ENCODE data around the gene UCP1.
A peak's percentile ranks its signal among the peaks of the same experiment; 100 is the strongest.

Gene UCP1

DNA sequence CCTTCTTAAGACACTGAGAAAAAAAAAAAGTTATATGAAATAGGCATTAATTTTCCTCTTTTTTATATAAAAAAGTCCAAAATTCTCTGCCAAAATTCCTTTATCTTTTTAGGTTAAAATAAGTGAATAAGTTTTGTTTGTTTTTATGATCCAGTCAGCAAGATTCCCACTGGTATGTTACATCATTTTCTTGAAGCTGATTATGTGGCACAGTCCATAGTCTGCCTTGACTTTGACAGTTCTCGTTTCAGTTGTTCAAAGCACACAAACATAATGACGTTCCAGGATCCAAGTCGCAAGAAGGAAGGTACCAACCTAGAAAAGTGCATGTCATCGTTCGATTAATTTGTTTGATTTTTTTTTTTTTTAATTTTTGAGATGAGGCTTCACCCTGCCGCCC, 9.1 kb downstream of the UCP1 start:
- DNase-seq (ENCODE audit: low read depth): no peak
- TF ChIP-seq, protein P1, sequence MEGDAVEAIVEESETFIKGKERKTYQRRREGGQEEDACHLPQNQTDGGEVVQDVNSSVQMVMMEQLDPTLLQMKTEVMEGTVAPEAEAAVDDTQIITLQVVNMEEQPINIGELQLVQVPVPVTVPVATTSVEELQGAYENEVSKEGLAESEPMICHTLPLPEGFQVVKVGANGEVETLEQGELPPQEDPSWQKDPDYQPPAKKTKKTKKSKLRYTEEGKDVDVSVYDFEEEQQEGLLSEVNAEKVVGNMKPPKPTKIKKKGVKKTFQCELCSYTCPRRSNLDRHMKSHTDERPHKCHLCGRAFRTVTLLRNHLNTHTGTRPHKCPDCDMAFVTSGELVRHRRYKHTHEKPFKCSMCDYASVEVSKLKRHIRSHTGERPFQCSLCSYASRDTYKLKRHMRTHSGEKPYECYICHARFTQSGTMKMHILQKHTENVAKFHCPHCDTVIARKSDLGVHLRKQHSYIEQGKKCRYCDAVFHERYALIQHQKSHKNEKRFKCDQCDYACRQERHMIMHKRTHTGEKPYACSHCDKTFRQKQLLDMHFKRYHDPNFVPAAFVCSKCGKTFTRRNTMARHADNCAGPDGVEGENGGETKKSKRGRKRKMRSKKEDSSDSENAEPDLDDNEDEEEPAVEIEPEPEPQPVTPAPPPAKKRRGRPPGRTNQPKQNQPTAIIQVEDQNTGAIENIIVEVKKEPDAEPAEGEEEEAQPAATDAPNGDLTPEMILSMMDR (IDR thresholded peaks at IDR 0.05; ENCODE audit: control insufficient read depth, insufficient read depth, low read depth, low read length, missing control alignments): no peak
- H3K4me3 ChIP-seq (ENCODE audit: control insufficient read depth, low read depth, low read length): no peak overlapping the region

DNA sequence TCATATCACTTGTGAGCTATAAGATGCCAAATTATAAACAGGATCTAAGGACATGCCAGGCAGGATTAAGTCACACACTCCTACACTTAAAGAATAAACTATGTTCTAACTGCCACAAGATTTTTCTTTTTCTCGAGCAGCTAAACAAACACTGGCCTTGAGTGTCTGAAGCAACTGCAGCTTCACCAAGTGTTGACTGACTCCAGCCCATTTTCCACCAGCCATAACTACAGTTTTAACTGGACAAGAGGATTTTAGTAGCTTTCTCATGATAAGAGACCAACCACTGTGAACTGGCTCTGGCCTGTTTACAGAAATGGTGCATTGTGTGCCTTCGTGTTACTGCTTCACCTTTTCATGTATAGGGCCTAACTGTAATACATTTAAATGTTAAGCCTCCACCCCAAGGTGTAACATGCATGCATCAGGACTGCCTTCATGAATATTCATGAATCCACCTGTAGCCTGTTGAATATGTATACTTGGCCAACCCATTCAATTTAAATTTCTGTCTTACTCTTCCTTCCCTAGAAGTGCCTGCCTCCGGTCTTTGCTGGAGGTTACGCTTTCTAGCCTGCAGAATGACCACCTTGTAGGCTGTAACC, 10.8 kb downstream of the UCP1 start:
- no peak overlapping the region for H3K4me3 ChIP-seq (ENCODE audit: control insufficient read depth, low read depth, low read length)
- TF ChIP-seq, protein P1 (IDR thresholded peaks at IDR 0.05; ENCODE audit: control insufficient read depth, insufficient read depth, low read depth, low read length, missing control alignments): no peak
- DNase-seq (ENCODE audit: low read depth): no peak

DNA sequence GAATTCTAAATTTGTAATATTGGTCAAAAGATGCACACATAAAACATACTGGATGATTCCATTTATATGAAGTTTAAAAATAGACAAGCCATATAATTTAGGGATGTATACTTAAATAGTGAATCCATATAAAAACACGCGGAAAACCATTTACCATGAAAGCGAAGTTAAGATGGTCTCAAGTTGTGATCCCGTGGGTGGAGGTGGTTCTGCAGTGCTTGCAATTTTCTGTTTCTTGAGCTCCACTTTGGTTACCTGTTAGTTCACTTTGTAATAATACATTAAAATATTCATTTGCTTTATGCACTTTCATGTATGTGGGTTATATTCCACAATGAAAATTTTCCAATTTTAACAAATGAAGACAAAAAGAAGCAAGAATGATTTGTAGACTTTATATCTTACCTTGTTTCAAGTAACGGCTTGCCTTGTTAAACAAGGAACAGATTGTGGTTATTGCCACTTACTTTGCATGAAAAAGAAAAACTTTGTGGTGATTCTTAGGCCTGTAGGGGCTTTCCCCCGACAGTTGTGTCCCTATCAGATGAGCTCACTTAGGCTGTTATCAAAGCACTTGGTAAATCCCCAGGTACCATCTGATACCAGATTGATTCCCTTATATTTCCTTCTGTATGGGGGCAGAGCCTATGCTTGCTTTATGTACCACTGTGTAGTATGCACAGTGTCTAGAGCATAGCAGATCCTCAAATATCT, 12.2 kb downstream of the UCP1 start:
- TF ChIP-seq, protein P1 (IDR thresholded peaks at IDR 0.05; ENCODE audit: control insufficient read depth, insufficient read depth, low read depth, low read length, missing control alignments): no peak
- DNase-seq (ENCODE audit: low read depth): no peak
- no peak overlapping the region for H3K4me3 ChIP-seq (ENCODE audit: control insufficient read depth, low read depth, low read length)

DNA sequence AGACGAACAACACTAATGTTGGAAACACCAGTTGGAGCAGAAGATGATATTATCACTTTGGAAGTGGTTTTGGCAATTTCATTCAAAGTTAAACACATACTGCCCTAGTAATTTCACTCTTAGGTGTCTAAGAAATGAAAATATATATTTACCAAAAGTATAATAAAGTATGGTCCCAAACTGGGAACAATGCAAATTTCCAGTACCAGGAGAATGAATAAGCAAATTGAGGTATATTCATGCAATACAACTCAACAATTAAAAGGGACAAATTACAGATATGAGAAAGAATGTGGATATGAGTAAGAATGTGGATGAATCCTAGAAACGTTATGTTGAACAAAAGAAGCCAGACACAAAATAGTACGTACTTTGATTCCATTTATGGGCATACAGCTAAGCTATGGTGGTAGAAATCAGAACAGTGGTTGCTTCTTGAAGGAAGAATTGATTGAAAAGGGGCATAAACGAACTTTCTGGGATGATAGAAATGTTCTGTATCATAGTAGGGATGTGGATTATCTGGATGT, 34.7 kb downstream of the UCP1 start:
- no peak overlapping the region for H3K4me3 ChIP-seq (ENCODE audit: control insufficient read depth, low read depth, low read length)
- no peak for DNase-seq (ENCODE audit: low read depth)
- TF ChIP-seq, protein P1 (IDR thresholded peaks at IDR 0.05; ENCODE audit: control insufficient read depth, insufficient read depth, low read depth, low read length, missing control alignments): no peak

DNA sequence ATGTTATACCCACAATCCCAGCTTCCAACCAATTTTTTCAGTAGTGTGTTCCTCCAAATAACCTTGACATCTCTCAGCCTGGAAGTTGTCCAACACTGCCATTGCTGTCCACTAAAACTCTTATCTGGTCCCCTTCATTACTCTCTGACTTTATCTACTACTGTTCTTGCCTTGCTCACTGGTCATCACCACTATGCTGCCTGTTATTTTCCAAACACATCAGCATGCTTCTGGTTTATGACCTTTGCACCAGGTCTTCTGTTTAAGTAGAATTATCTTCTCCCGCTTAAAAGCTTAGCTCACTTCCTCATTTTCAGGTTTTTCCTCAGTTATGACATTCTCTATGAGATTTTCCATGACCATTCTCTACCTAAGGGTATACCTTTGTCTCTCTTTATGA, 39.3 kb downstream of the UCP1 start:
- DNase-seq (ENCODE audit: low read depth): no peak
- H3K4me3 ChIP-seq (ENCODE audit: control insufficient read depth, low read depth, low read length): no peak overlapping the region
- TF ChIP-seq, protein P1 (IDR thresholded peaks at IDR 0.05; ENCODE audit: control insufficient read depth, insufficient read depth, low read depth, low read length, missing control alignments): no peak

DNA sequence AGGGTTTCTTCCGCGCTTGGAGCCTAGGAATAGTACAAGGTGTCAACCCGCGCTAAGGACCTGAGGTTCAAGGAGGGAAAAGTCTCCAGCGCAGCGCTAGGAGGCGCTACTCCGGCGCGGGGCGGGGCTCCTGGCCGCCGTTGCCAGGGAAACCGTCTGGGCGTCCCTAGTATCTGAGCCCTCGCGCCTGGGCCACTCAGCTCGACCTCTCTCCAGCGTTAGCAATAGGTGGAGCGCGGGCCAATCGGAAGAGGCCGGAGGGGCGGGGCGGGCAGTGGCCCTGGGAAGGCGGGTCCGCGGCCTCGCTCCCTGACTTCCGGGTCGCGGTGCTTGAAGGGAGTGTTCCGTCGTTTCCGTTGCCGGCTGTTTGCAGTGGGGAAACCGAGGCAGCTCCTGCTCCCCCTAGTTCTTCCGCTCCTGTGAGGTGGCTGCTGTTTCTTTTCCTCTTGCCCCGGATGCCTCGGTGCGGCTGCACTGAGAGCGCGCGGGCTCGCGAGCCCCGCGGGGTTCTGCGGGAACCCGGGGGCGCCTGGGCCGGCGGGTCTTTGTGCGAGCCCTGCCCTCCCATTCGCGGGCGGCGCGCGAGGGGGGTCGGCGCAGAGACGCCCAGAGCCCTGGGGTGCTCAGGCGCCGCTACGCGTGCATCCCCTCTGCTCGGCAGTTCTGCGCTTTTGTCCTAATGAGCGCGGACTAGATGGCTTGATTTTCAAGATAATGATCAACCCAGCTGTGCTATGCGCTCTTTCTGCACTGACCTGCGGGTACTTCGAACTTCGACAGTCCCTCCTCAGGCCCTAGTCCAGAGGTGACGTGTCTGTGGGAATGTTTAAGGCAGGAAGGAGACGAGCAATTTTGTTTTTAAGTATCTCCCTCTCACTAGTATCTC, 44.7 kb downstream of the UCP1 start, which contains the start of gene ELMOD2:
Gene ELMOD2 (plus strand): TSS at position 312 of the 886 bp plus-strand sequence. CDS start 1,261 bp downstream, outside the sequence.
- H3K4me3 ChIP-seq (ENCODE audit: control insufficient read depth, low read depth, low read length): peak within 1 kb of the TSS; percentile 55
- TF ChIP-seq, protein P1 (IDR thresholded peaks at IDR 0.05; ENCODE audit: control insufficient read depth, insufficient read depth, low read depth, low read length, missing control alignments): peak; percentile 97
- peak; percentile 83 for DNase-seq (ENCODE audit: low read depth)

All from AG09309 (cell line).